Astrocyte of the cerebellum (primary cell): ENCODE measurements around the gene EBP.

Experiments
- DNase-seq: peaks from one replicate; pipeline ENCODE4 v3.0.0-alpha.2; 2011; ENCODE audit warnings: low read depth
- H3K4me3 ChIP-seq: 2 replicates; pipeline ENCODE4 v1.5.1; 2011; ENCODE audit warnings: mild to moderate bottlenecking, low read depth, low read length, moderate library complexity
- CTCF ChIP-seq: IDR thresholded peaks from 2 replicates; pipeline ENCODE4 v1.5.1; 2012; ENCODE audit warnings: low read length, low read depth, moderate library complexity, mild to moderate bottlenecking; ENCODE audit errors: missing control alignments
- in situ Hi-C: cut with HindIII; loops from 2 replicates; pipeline ENCODE4 v1.10.0; 2017; ENCODE audit warnings: low sequenced_read_pairs

The EBP gene

GRCh38 chrX:48512371-48512935 is 9.2 kb upstream of the EBP start:
- no peak for DNase-seq
- in situ Hi-C loops: no loop called here
- no peak for TF ChIP-seq CTCF
- H3K4me3 ChIP-seq: no peak overlapping the region

GRCh38 chrX:48513670-48514069 is 7.9 kb upstream of the EBP start:
- no peak for TF ChIP-seq CTCF
- DNase-seq: no peak
- in situ Hi-C loops: no loop called here
- H3K4me3 ChIP-seq: no peak overlapping the region

- H3K4me3 ChIP-seq: no peak overlapping the region
- no peak for TF ChIP-seq CTCF
- DNase-seq: no peak
- in situ Hi-C loops: no loop called here
Measured at GRCh38 chrX:48514126-48514806, 7.3 kb upstream of the EBP start.

- in situ Hi-C loops: no loop called here
- DNase-seq: no peak
- no peak overlapping the region for H3K4me3 ChIP-seq
- no peak for TF ChIP-seq CTCF
Measured at GRCh38 chrX:48514868-48515460, 6.6 kb upstream of the EBP start.

GRCh38 chrX:48515842-48516241 is 5.8 kb upstream of the EBP start:
- no peak for TF ChIP-seq CTCF
- in situ Hi-C loops: no loop called here
- no peak for DNase-seq
- H3K4me3 ChIP-seq: no peak overlapping the region

- no peak for DNase-seq
- no peak overlapping the region for H3K4me3 ChIP-seq
- in situ Hi-C loops: no loop called here
- no peak for TF ChIP-seq CTCF
Measured at GRCh38 chrX:48516285-48516684, 5.3 kb upstream of the EBP start.
